Measurements from ENCODE around the gene D2HGDH. TPM values are rescaled to one million over a fixed set of nuclear protein-coding genes. Genes with fewer than 3 reads are reported as not detected.

The D2HGDH gene
- total and polyA plus RNA-seq, 2 of the 13 experiments (the other 11 are each of a cell fraction or from before 2014, with no cell fraction given): 19.2 to 20.3 TPM

DNA sequence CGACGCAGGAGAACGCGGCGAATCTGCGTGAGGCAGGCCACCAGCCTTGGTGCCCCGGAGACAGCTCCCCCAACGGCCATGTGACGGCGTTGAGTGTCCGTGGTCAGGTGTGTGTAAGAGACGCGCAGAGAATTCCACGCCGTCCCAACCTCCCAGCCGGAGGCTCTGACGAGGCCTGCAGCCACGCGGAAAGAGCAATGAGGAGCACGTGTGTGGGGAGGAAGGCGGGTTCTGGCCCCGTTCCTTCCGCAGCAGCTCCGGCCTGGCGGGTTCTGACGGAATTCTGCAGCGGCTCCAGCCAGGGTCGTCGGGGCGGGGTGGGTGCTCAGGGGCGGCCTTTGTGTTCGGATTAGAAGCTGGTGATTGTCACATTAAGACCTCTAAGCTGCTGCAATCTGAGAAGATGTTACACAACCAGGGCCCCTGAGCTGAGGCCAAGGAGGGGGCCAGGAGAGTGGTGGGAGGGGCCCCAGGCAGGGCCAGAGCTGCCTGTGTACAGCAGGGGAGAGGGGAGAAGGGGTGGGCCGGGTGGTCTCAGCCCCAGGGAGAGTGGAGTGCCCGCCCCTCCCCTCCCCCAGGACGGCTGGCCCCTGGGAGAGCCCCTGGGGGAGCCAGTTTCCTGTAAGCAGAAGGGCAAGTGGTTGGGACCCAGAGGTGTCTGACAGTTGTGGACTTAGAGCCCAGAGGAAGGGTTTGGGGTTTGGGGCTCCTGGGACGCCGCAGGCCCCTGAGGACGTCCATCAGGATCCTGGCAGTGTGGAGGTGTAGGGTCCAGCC, 37.0 kb downstream of the D2HGDH start (continued):
- TF ChIP-seq, protein P1, sequence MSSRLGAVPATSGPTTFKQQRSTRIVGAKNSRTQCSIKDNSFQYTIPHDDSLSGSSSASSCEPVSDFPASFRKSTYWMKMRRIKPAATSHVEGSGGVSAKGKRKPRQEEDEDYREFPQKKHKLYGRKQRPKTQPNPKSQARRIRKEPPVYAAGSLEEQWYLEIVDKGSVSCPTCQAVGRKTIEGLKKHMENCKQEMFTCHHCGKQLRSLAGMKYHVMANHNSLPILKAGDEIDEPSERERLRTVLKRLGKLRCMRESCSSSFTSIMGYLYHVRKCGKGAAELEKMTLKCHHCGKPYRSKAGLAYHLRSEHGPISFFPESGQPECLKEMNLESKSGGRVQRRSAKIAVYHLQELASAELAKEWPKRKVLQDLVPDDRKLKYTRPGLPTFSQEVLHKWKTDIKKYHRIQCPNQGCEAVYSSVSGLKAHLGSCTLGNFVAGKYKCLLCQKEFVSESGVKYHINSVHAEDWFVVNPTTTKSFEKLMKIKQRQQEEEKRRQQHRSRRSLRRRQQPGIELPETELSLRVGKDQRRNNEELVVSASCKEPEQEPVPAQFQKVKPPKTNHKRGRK (CRISPR knock-in tag; IDR thresholded peaks at IDR 0.05): no peak
- TF ChIP-seq RFXANK (CRISPR knock-in tag; IDR thresholded peaks at IDR 0.05): 0 out of 2 replicates have a peak, but pooled peaks have one; percentile 25
- TF ChIP-seq, protein P2, sequence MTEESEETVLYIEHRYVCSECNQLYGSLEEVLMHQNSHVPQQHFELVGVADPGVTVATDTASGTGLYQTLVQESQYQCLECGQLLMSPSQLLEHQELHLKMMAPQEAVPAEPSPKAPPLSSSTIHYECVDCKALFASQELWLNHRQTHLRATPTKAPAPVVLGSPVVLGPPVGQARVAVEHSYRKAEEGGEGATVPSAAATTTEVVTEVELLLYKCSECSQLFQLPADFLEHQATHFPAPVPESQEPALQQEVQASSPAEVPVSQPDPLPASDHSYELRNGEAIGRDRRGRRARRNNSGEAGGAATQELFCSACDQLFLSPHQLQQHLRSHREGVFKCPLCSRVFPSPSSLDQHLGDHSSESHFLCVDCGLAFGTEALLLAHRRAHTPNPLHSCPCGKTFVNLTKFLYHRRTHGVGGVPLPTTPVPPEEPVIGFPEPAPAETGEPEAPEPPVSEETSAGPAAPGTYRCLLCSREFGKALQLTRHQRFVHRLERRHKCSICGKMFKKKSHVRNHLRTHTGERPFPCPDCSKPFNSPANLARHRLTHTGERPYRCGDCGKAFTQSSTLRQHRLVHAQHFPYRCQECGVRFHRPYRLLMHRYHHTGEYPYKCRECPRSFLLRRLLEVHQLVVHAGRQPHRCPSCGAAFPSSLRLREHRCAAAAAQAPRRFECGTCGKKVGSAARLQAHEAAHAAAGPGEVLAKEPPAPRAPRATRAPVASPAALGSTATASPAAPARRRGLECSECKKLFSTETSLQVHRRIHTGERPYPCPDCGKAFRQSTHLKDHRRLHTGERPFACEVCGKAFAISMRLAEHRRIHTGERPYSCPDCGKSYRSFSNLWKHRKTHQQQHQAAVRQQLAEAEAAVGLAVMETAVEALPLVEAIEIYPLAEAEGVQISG (CRISPR knock-in tag; IDR thresholded peaks at IDR 0.05): peak; percentile 78
- TF ChIP-seq, protein P3, sequence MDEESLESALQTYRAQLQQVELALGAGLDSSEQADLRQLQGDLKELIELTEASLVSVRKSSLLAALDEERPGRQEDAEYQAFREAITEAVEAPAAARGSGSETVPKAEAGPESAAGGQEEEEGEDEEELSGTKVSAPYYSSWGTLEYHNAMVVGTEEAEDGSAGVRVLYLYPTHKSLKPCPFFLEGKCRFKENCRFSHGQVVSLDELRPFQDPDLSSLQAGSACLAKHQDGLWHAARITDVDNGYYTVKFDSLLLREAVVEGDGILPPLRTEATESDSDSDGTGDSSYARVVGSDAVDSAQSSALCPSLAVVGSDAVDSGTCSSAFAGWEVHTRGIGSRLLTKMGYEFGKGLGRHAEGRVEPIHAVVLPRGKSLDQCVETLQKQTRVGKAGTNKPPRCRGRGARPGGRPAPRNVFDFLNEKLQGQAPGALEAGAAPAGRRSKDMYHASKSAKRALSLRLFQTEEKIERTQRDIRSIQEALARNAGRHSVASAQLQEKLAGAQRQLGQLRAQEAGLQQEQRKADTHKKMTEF (CRISPR knock-in tag; IDR thresholded peaks at IDR 0.05): peak; percentile 62; the same call in 1 of the 2 replicates
- peak; percentile 77; the same call in 1 of the 2 replicates for TF ChIP-seq ZMYM2 (CRISPR knock-in tag; IDR thresholded peaks at IDR 0.05)
- TF ChIP-seq NKX3-1 (CRISPR knock-in tag; IDR thresholded peaks at IDR 0.05): peak; percentile 18
- no peak; the same call in none of the 2 replicates for TF ChIP-seq ZNF619 (CRISPR knock-in tag; IDR thresholded peaks at IDR 0.05)
- peak; percentile 84; the same call in 1 of the 2 replicates for TF ChIP-seq ZNF292 (CRISPR knock-in tag; IDR thresholded peaks at IDR 0.05; ENCODE audit: borderline replicate concordance, low read depth)
- TF ChIP-seq SIN3A (IDR thresholded peaks at IDR 0.05; ENCODE audit: borderline replicate concordance, low read depth, low read length): no peak
- TF ChIP-seq BRCA1 (CRISPR knock-in tag; IDR thresholded peaks at IDR 0.05): 0 out of 2 replicates have a peak, but pooled peaks have one; percentile 13
- no peak; the same call in 1 of the 2 replicates for TF ChIP-seq FOXA3 (CRISPR knock-in tag; IDR thresholded peaks at IDR 0.05)
- no peak for TF ChIP-seq RCOR2 (CRISPR knock-in tag; IDR thresholded peaks at IDR 0.05)
- peak; percentile 98 for TF ChIP-seq ZNF430 (CRISPR knock-in tag; IDR thresholded peaks at IDR 0.05)
- TF ChIP-seq NCOA5 (CRISPR knock-in tag; IDR thresholded peaks at IDR 0.05): peak; percentile 83
- TF ChIP-seq ELF4 (CRISPR knock-in tag; IDR thresholded peaks at IDR 0.05; ENCODE audit: borderline replicate concordance): no peak
- TF ChIP-seq, protein P4, sequence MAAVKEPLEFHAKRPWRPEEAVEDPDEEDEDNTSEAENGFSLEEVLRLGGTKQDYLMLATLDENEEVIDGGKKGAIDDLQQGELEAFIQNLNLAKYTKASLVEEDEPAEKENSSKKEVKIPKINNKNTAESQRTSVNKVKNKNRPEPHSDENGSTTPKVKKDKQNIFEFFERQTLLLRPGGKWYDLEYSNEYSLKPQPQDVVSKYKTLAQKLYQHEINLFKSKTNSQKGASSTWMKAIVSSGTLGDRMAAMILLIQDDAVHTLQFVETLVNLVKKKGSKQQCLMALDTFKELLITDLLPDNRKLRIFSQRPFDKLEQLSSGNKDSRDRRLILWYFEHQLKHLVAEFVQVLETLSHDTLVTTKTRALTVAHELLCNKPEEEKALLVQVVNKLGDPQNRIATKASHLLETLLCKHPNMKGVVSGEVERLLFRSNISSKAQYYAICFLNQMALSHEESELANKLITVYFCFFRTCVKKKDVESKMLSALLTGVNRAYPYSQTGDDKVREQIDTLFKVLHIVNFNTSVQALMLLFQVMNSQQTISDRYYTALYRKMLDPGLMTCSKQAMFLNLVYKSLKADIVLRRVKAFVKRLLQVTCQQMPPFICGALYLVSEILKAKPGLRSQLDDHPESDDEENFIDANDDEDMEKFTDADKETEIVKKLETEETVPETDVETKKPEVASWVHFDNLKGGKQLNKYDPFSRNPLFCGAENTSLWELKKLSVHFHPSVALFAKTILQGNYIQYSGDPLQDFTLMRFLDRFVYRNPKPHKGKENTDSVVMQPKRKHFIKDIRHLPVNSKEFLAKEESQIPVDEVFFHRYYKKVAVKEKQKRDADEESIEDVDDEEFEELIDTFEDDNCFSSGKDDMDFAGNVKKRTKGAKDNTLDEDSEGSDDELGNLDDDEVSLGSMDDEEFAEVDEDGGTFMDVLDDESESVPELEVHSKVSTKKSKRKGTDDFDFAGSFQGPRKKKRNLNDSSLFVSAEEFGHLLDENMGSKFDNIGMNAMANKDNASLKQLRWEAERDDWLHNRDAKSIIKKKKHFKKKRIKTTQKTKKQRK (IDR thresholded peaks at IDR 0.05; ENCODE audit: low read length): no peak
- peak; percentile 94 for TF ChIP-seq PITX1 (CRISPR knock-in tag; IDR thresholded peaks at IDR 0.05)

Data from HepG2 (cell line).